HG02798 (cell line): ENCODE measurements around the gene MTTP.

ENCODE experiments used
- ATAC-seq: cut with Tn5 transposase; IDR thresholded peaks from one replicate; pipeline ENCODE4 v1.9.1; 2021; ENCODE audit warnings: mild to moderate bottlenecking; ENCODE audit not compliant: unreplicated experiment, poor library complexity

Gene MTTP

DNA sequence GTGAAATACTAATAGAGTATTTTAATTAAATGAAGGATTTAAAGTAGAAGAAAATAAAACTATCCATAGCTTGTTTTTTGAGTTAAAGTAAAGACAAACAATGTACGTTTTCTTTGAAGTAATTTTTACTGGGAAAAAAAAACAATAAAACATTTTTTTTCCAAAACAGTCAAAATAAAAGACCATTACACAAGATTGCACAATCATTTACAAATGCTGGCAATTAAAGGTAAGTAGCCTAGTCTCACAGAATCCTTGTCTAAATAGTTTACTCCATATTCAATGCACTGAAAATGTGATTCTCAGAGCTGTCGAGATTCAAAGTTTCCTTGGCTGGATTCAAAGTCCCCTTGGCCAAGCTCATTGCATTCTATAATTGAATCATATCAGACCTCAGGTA is 61.8 kb downstream of the MTTP start:
- ATAC-seq: no peak

DNA sequence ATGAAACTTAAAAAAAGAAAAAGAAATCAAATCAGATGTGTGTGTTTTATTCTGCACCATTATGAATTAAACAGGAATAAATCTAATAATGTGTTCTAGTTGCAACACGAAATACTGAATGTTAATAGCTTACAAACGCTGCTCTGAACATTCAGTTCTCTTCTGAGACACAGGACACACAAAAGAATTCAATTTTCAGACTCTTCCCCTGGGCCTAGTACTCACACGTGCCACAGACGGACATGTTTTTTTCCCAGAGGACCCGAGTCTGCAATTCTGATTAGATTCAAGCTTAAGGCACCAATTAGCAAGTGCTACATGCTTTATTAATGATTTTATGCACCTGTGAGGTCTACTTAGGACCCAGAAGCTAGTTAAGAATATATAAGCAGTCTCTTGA is 62.5 kb downstream of the MTTP start:
- no peak for ATAC-seq

DNA sequence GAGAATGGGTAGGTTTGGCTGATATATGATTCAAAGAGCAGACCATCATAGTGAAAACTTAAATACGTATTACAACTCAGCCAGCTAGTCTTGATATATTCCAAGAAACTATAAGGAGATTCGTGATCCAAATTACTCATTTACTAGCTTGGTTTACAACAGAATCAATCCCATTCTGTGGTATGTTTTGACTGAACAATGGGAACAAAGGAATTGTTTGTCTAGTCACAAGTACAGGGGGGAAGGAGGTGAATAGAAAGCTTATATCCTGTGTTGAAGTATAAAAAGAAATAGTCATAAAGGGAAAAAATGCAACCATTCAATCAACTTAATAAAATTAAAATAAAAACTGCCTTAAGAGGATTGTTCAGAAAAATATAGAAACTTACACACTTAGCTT is 66.1 kb downstream of the MTTP start:
- ATAC-seq: no peak

DNA sequence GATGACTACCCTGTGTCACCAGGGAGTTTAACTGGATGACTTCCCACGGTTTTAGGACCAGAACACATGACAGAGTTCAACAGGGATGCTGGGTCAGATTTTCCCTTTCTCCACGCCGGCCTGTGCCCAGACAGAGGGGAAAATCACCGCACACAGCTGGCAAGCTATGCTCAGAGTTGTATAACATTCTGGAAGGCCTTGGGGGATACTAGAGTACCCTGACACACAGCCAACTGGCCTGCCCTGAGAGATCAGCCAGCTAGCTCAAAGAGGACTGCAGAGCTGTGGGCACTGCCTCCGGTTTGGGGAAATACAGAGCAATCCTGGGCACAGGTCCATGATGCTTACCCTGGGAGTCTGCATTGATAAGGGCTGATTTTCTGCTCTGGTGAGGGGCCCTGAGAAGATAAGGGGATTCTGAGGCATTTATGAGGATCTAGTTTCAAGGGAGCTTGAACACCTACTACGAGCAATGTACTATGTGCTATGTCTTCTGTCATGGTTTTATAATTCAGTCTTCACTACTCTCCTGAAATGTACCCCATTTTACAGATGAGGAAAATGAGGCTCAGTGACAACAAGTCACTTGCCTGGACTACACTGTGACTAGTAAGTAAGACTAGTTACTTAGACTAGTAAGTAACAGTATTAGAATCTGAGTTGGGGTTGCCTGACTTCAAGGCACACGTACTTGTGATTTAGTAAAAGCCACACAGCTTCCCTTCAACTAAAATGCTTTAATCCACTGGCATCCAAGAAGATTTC is 68.3 kb downstream of the MTTP start:
- ATAC-seq: no peak

DNA sequence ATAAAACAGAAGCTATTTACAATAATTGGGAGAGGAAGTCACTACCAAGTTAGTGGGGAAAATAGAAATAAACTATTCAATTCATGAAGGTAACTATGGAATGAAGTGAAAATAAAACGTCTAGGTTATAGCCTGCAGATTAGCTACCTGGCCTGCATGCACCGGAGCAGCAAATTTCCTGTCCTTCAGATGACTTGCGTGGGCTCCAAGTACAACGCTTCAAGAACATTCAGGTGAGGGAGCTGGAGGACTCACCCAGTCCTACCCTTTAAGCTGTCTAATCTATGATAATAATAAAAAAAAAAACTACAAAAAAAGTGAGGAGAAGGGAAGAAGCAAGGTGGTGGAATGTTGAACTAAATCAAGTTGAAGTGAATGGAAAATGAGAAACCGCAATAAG is 69.8 kb downstream of the MTTP start:
- no peak for ATAC-seq

DNA sequence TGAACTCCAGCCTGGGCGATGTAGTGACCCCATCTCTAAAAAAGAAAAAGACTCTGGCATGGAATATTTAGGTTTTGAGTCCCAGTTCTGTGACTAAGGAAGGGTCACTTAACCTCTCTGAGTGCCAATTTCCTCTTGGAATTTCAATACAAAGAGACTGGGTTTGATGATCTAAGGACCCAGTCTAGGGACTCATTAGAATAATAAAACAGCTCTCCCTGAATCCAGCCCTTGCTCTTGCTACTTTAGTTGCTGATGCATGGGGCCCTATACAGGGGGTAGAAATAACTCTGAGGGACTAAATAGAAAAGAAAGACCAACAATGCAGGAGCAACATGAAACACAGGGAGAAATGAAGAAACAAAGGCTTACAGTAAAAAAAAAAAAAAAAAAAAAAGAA is 70.4 kb downstream of the MTTP start:
- ATAC-seq: no peak

DNA sequence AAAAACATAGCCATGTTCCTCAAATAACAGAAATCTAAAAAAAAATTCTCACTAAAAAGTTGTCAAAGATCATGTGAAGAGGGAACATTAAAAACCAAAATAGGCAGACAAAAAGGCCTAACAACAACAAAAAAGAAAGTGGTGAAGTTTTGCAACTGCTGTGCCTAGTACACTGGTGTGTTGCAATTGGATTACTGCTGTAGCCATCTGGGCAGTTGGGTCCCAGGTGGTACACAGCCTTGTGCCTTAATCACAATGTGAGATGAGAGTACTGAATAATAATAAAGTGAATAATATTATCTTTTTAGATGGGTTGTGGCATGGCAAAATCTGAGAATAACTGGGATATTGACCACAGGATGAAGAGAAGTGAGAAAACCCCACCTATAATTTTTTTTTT is 71.0 kb downstream of the MTTP start:
- ATAC-seq: no peak

DNA sequence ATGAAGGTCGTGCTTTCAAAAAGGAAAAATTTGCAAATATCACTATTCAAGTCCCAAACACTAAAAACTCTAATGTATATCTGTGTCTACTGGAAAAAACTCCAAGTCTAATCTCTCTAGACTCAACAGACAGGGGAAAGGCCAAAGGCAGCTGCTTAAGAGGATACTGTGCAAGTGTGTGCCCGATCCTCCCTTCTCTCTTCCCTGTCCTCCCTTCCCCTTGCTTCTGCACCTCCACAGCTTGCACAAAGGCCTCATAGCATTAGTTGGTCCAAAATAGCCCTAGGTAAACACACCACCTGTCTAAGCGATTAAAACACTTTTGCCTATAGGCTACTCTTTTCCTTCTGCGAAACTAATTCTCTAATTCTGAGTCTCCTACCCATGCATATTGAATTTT is 72.4 kb downstream of the MTTP start:
- no peak for ATAC-seq

DNA sequence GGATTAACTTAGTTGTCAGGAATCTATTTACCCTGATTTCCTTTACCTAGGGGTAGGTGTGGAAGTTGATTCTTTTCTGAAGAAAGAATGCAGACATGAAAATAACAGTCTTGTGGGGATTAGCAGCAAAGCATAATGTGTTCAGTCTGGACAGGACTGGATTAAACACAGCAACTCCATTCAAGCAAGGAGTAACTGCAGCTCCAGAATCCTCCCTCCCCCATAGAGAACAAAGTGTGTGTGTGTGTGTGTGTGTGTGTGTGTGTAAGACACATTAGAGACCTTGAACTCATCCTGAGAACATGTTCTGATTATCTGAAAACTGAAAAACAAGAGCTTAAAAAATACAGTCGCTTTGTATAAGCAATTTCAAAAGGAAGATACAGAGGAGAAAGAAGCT is 73.7 kb downstream of the MTTP start:
- ATAC-seq: no peak

DNA sequence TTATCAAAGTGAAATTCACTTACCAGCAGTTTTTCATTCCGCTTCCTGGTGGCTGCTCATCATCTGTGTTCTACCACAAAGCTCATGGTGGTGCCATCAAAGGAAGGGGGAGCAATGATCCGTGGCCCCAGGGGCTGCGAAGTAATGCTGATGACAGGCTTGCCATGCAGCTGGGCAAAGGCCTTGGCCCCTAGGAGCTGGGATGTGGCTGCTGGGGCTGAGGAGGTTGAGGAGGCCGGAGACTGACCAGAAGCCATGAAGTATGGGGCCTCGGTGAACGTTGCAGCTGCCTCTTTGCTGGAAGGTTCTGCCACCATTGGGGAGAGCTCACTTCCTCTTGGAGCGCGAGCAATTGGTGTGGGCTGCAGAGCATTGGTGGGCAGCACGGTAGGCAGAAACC is 74.6 kb downstream of the MTTP start:
- no peak for ATAC-seq

DNA sequence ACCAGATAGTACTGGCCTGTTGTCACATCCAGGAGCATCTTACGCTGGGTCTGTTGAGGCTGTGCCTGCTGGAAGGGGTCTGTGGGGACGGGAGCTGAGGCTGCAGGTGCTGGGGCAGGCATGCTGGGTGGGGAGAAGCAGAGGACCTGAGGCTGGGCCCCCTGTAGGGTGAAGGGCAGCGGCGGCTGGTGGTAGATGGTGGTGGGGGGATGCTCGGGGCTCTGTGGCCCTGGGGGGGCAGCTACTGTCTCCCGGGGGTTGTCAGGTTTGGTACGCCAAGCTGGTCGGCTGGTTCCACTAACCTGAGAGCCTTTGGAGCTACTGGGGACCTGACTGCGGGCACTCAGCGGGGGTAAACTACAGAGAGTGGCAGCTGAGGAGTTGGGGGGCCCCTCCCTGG is 75.2 kb downstream of the MTTP start:
- ATAC-seq: no peak

DNA sequence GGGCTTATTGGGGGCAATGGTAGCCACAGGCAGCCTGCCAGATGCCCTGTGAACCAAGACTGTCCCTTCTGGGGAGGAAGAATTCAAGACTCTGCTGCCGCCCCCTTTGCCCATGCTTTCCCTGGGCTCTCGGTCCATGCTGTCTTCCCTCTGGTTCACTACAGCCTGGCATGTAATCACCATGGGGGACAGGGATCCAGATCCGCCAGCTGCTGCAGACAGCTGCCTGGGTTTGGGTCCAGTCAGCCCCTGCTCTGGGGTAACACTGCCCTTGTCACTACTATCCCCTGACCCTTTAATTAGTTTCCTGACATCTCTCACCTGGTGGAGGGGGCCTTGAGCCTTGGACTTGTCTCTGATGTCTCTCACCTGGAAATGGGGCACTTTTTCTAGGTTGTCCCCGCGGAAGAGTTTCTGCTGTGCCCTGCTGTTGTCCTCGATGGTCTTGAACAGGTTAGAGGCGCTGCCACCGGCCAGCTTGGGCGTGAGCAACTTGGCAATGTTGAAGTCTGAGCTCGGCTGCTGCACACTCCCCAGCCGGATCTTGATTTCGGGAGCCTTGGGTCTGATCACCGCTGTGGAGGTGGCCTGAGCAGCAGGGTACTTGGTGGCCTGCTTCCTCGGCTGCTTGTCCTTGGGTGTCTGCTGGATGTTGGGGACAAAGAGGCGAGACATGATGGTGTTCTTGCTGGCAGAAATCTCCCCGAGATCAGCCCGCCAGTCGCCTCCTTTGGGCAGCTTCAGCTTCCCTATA is 76.6 kb downstream of the MTTP start:
- ATAC-seq: no peak

DNA sequence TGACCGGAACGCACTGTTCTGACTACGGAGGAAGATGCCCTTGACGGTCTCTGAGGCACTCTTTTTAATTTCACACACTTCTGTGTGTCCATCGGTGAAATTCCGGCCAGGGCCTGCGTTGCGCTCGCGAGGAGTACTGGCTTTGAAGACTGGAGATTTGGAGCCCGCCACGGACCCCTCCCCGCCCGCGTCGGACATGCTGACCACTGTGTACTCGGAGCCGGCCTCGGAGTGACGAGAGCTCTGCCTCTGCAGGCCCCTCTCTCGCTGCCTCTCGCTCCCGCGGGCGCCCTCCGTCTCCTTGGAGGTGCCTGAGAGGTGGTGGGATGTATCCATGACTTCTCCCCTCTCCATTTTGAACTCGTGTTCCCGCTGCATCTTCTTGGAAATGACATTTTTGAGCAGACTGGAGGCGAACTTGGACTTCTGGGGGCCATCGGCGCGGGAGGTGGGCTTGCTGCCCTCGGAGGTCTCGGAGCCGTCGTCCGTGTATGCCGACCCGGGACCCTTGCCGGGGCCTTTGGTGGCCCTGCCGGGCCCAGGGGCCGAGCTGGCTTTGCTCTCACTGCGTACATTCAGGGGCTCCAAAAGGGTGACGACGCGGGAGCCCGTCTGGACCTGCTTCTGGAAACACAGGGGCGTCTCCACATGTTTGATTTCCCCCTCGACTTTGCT is 77.3 kb downstream of the MTTP start:
- ATAC-seq: no peak

DNA sequence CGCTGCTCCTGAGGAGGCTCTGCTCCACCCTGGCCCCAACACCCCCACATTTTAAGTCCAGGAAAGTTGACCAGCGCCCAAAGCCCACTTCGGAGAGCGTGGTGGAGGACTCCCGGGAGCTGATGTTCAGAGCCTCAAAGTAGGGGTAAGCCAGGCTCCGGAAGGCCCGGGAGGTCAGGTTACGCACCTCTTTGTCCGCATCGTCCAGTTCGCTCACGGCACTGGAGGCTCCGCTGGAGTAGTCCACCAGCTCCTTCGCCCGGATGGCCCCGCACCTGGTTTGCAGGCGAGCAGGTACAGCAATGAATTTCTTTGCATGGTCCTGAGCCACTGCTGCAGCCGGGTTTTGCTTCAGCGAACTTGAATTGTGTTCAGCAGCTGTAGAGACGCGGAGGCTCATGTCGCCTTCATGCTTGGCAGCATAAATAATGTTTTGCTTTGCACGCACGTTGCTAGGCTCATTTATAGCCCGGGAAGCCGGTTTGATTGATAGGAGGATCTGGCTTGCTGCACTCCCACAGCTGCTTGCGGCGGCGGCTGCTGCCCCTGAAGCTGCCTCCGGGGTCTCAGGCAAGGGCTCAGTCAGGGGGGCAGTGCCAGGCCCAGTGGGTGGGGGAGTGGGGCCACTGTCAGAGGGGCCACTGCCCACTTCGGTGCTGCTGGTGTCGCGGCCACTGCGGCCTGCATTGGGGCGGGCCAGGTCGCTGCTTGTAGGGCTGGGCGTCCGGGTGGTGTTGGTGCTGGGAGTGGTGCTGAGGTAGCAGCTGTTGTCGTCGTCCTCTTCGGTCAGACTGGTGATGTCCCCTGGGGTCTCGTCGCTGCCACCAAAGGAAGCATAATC is 78.2 kb downstream of the MTTP start:
- no peak for ATAC-seq

DNA sequence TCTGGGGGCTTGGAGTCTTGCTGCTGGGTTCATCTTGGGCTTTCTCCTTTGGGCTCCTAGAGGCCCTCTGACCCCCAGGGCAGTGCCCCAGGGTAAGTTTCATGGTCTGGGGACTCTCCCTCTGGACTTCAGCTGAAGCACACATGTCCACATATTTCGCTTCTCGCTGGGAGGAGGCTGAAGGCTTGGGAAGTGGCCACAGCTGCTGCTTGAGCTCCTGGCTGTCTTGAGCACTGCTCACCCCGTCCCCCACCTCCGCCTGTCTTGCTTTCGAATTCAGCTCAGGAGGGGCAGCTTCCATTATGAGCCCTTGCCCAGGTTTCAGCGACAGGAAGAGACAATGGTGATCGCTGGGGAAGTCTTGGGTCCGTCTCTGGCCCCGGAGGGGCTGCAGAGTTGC is 79.3 kb downstream of the MTTP start:
- ATAC-seq: no peak

DNA sequence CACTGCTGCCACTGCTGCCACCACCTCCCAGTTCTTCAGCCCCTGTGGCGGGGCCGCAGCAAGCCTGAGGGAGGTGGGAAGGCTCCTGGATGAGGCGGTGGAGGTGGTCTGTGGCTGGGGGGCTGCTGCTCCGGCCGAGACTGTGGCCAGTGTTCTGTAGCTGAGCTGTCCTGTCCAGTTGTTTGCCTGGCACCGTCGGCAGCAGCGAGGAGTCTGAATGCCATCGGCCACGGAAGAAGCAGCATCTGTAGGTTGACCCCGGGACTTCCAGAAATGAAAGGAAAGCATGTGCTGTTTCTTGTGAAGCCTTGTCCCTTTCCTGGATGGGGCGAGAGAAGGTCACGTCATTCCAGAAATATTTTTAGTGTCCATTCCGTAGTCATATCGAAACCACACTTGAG is 79.7 kb downstream of the MTTP start:
- ATAC-seq: no peak

DNA sequence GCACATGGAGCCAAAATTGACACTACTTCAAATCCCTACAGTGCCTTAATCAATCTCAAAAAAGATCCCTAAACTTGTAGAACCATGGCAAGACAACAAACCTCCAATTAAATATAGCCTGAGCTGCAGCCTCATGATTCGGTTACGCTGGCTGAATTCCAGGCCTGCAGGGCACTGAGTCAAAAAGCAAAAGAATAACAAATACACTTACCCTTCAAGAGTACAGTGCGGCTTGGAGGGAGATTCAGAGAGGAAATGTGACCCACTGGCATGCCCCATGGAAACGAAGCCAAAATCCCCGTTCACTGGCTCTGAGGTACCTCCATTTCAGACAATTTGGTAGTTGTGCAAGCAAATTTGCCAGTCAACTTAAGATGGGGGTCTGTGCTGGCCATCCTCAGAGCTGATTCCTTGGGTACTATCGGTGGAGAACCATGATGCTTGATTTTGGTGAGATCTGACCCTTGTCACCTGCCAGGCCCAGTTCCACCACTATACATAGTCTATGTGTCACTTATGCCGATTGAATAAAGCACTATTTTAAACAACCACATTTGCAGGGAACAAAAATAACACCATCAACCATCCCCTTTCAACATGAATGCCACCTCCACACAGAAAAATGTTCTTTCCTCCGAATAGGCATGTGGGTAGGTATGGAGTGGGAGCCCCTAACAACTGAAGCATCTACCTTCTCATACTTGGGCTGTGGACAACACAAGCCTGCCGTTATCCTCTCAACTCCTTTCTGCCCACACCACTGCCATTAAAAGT is 80.9 kb downstream of the MTTP start:
- no peak for ATAC-seq

DNA sequence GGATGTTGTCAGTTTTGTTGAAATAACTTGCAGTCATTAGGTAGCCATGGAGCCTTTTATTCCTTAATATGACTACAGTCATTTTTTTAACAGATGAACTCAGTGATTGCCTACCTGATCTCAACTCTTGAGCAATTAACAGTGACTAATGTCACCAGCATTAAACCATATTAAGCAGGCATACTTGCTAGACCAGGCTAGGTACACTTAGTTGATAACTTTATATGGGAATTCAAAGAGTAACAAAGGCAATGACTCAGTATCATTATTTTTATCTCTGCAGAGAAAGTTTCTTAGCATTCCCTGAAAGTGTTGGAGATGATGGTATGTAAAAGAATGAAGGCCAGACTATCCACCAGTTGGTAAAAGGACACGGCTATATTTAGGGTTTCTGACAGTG is 83.2 kb downstream of the MTTP start, which contains the start of gene C4orf54:
TSS of gene C4orf54 (minus strand) at position 31 of the 400 bp plus-strand sequence. CDS start 3,180 bp downstream, outside the sequence.
- ATAC-seq: no peak

DNA sequence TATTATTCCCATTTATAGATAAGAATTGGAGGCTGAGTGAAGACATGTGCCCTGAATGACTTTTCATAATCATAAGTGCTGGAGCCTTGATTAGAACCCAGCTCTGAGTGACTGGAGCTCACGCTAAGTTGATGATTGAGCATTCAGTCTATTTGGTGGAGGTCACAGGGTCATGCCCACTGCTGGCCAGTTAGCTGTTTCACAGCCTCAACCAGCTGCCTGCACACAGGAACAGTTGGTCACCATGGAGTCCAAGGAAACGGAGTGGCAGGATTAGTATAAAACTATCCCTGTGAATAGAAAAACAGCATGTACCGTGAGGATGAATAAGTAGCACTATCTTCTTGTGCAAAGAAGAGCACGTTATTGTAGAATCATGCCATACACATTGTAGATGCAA is 84.0 kb downstream of the MTTP start:
- no peak for ATAC-seq

DNA sequence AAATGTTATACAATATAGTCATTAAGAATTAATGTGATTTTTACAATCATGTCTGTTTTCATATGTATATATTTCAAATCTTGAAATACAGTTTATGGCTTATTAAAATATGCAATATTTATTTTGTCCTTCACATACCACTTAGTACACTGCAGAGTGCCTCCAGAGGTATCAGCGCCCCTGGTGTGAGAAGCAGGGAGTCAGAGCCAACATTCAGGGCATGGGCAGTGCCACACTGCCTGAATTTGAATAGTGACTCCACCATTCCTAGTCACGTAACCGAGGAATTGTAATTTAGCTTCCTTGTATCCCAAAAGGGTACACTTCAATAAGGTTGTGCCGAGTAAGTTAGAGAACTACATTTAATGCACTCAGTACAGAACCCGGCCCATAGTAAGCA is 87.3 kb downstream of the MTTP start:
- ATAC-seq: no peak
